ENCODE data around the gene PPIF. TPM values are rescaled to one million over a fixed set of nuclear protein-coding genes. Genes with fewer than 3 reads are reported as not detected.

The PPIF gene
- total RNA-seq, 1 experiment from 2014 or later, result 59.0 TPM

- no peaks in the 10 kb centered on the region for H3K4me1 ChIP-seq (ENCODE audit: control insufficient read depth, insufficient read depth, low read length)
- CTCF ChIA-PET, result no interaction called here
Observed at GRCh38 chr10:79323602-79324001, 23.7 kb upstream of the PPIF start.

GRCh38 chr10:79324032-79324695 is 23.1 kb upstream of the PPIF start:
- H3K27me3 ChIP-seq (ENCODE audit: control insufficient read depth, insufficient read depth, low read length), result no peaks in the 10 kb centered on the region
- H3K4me3 ChIP-seq (ENCODE audit: low read depth in 2 of 2, low read length in 2 of 2), result no peak overlapping the region
- TF ChIP-seq POLR2AphosphoS5 (IDR thresholded peaks at IDR 0.05; ENCODE audit: low read depth, low read length), result no peak
- no peak for TF ChIP-seq CTCF (IDR thresholded peaks at IDR 0.05)
- TF ChIP-seq TCF7L2 (IDR thresholded peaks at IDR 0.05; ENCODE audit: low read depth, low read length), result no peak
- no peak for TF ChIP-seq REST (IDR thresholded peaks at IDR 0.05; ENCODE audit: insufficient read depth in 1 of 2, low read depth in 2 of 2, low read length in 1 of 2)
- CTCF ChIA-PET, result no interaction called here
- BruUV-seq (replicated peaks), result no TSS peak
- POLR2A ChIA-PET, result interaction anchor here (0.6 kb wide), 1 partner anchor 31 kb away, joined by 3 read pairs; no protein-coding TSS in a partner anchor
- no peaks in the 10 kb centered on the region for H3K9me3 ChIP-seq (ENCODE audit: control insufficient read depth, insufficient read depth, low read depth, low read length)
- no peaks in the 10 kb centered on the region for H3K4me1 ChIP-seq (ENCODE audit: control insufficient read depth, insufficient read depth, low read length)
- no peaks in the 10 kb centered on the region for H3K36me3 ChIP-seq (ENCODE audit: control insufficient read depth, insufficient read depth, low read length)
- DNase-seq (ENCODE audit: low read depth, low spot score) (no peak), ATAC-seq (no peak)
- in situ Hi-C loops (cut with HindIII; ENCODE audit: low pct_unique_long_range_greater_than_20kb, low sequenced_read_pairs) (no loop called here), intact Hi-C loops (cut with micrococcal nuclease; ENCODE audit: unreplicated experiment) (no loop called here)
- H3K27ac ChIP-seq (ENCODE audit: low read length), result no peak overlapping the region

More at GRCh38 chr10:79323602-79324001, 23.7 kb upstream of the PPIF start:
- in situ Hi-C loops (cut with HindIII; ENCODE audit: low pct_unique_long_range_greater_than_20kb, low sequenced_read_pairs), result no loop called here
- TF ChIP-seq POLR2AphosphoS5 (IDR thresholded peaks at IDR 0.05; ENCODE audit: low read depth, low read length) (no peak), REST (IDR thresholded peaks at IDR 0.05; ENCODE audit: insufficient read depth in 1 of 2, low read depth in 2 of 2, low read length in 1 of 2) (no peak), SIN3A (IDR thresholded peaks at IDR 0.05; ENCODE audit: borderline replicate concordance, insufficient read depth, low read depth, low read length) (no peak), TCF7L2 (IDR thresholded peaks at IDR 0.05; ENCODE audit: low read depth, low read length) (no peak), CTCF (IDR thresholded peaks at IDR 0.05) (no peak)
- POLR2A ChIA-PET, result interaction anchor here (0.6 kb wide), 1 partner anchor 32 kb away, joined by 3 read pairs; no protein-coding TSS in a partner anchor
- no peak for ATAC-seq
- no peak overlapping the region for H3K4me3 ChIP-seq (ENCODE audit: low read depth in 2 of 2, low read length in 2 of 2)
- no TSS peak for BruUV-seq (replicated peaks)
- H3K9me3 ChIP-seq (ENCODE audit: control insufficient read depth, insufficient read depth, low read depth, low read length), result no peaks in the 10 kb centered on the region
- no peaks in the 10 kb centered on the region for H3K27me3 ChIP-seq (ENCODE audit: control insufficient read depth, insufficient read depth, low read length)
- no peak overlapping the region for H3K27ac ChIP-seq (ENCODE audit: low read length)
- DNase-seq (ENCODE audit: low read depth, low spot score), result no peak
- no peaks in the 10 kb centered on the region for H3K36me3 ChIP-seq (ENCODE audit: control insufficient read depth, insufficient read depth, low read length)
- intact Hi-C loops (cut with micrococcal nuclease; ENCODE audit: unreplicated experiment), result no loop called here

Data from Panc1 (cell line).